HepG2 (cell line): ENCODE data around the gene TERC. TPM values are rescaled to one million over a fixed set of nuclear protein-coding genes. Genes with fewer than 3 reads are reported as not detected.

Source experiments
- ARID2 ChIP-seq: sonication (generic); formaldehyde crosslinking; IDR thresholded peaks from 2 replicates; pipeline ENCODE4 v1.8.1; 2022; ENCODE audit warnings: mild to moderate bottlenecking, missing genetic modification reagents, borderline replicate concordance
- HDAC2 ChIP-seq: sonication (generic); formaldehyde crosslinking; IDR thresholded peaks from 2 replicates; pipeline ENCODE4 v1.4.0; 2020; ENCODE audit warnings: missing genetic modification reagents
- HOXD1 ChIP-seq: sonication (generic); formaldehyde crosslinking; IDR thresholded peaks from 2 replicates; pipeline ENCODE4 v1.5.0; 2020; ENCODE audit warnings: missing genetic modification reagents
- JDP2 ChIP-seq: sonication (generic); formaldehyde crosslinking; IDR thresholded peaks from 2 replicates; pipeline ENCODE4 v1.8.1; 2022; ENCODE audit warnings: missing genetic modification reagents, borderline replicate concordance
- KAT8 ChIP-seq: IDR thresholded peaks from 2 replicates; pipeline ENCODE4 v1.6.1; 2016; ENCODE audit warnings: missing genetic modification reagents, missing compliant biosample characterization
- NCOA2 ChIP-seq: sonication (generic); formaldehyde crosslinking; IDR thresholded peaks from 2 replicates; pipeline ENCODE4 v1.8.0; 2022; ENCODE audit warnings: inconsistent platforms
- PHF5A ChIP-seq: IDR thresholded peaks from one replicate; pipeline ENCODE4 v1.6.1; 2018; ENCODE audit warnings: low read depth, missing genetic modification reagents; ENCODE audit not compliant: unreplicated experiment
- TP53 ChIP-seq: sonication (generic); formaldehyde crosslinking; conservative IDR thresholded peaks from 2 replicates; pipeline ENCODE4 v1.4.0; 2020; ENCODE audit warnings: missing genetic modification reagents
- ZIK1 ChIP-seq: sonication (generic); formaldehyde crosslinking; IDR thresholded peaks from 2 replicates; pipeline ENCODE4 v1.5.0; 2020; ENCODE audit warnings: mild to moderate bottlenecking, low read depth, missing genetic modification reagents, borderline replicate concordance
- ZNF138 ChIP-seq: sonication (generic); formaldehyde crosslinking; IDR thresholded peaks from 2 replicates; pipeline ENCODE4 v1.5.0; 2020; ENCODE audit warnings: mild to moderate bottlenecking, low read depth, missing genetic modification reagents
- ZNF430 ChIP-seq: sonication (generic); formaldehyde crosslinking; IDR thresholded peaks from 2 replicates; pipeline ENCODE4 v1.9.0; 2021; ENCODE audit warnings: mild to moderate bottlenecking, missing genetic modification reagents
- ZNF432 ChIP-seq: sonication (generic); formaldehyde crosslinking; IDR thresholded peaks from 2 replicates; pipeline ENCODE4 v1.5.0; 2020; ENCODE audit warnings: missing genetic modification reagents, mild to moderate bottlenecking, borderline replicate concordance
- polyA plus RNA-seq, 8 experiments: library from polyadenylated mRNA; depleted of rRNA in 3 of 8; stranded (reverse) in 7 of 8; unstranded in 1 of 8; fragments of >200 nt; fragmentation: Illumina TruSeq in 4 of 8; extraction: Trizol in 4 of 8; gene quantifications; 2 replicates each; pipeline versions ENCODE4 v1.2.1 to v1.2.3, GENCODE V29; 2011 to 2016; ENCODE audit warnings: low read depth in 4 of 8, missing spikeins in 1 of 8, mixed read lengths in 1 of 8; ENCODE audit not compliant: insufficient read depth in 1 of 8
- total RNA-seq, 5 experiments: library from RNA; depleted of rRNA; stranded (reverse); fragments of >200 nt; fragmentation: Illumina TruSeq; extraction: Trizol; gene quantifications; 2 replicates each; pipeline ENCODE4 v1.2.3, GENCODE V29; 2016; ENCODE audit warnings: low read depth in 1 of 5
- TF ChIP-seq, protein P1 (sequence below): sonication (generic); formaldehyde crosslinking; IDR thresholded peaks from 2 replicates; pipeline ENCODE4 v1.4.0; 2020; ENCODE audit warnings: missing genetic modification reagents
- TF ChIP-seq, protein P2 (sequence below): sonication (generic); formaldehyde crosslinking; IDR thresholded peaks from 2 replicates; pipeline ENCODE4 v1.4.0; 2020; ENCODE audit warnings: mild to moderate bottlenecking, low read depth, missing genetic modification reagents
- TF ChIP-seq, protein P3 (sequence below): sonication (generic); formaldehyde crosslinking; IDR thresholded peaks from 2 replicates; pipeline ENCODE4 v1.4.0; 2020; ENCODE audit warnings: missing genetic modification reagents
- TF ChIP-seq, protein P4 (sequence below): sonication (generic); formaldehyde crosslinking; conservative IDR thresholded peaks from 2 replicates; pipeline ENCODE4 v1.8.0; 2022; ENCODE audit warnings: missing genetic modification reagents
- TF ChIP-seq, protein P5 (sequence below): sonication (generic); formaldehyde crosslinking; IDR thresholded peaks from 2 replicates; pipeline ENCODE4 v1.4.0; 2020; ENCODE audit warnings: missing genetic modification reagents
- TF ChIP-seq, protein P6 (sequence below): IDR thresholded peaks from 2 replicates; pipeline ENCODE4 v1.6.1; 2016; ENCODE audit warnings: missing compliant biosample characterization, missing genetic modification reagents, borderline replicate concordance

The TERC gene
- total and polyA plus RNA-seq, 2 of the 13 experiments (the other 11 are each of a cell fraction or from before 2014, with no cell fraction given): 1.3 to 74.6 TPM

DNA sequence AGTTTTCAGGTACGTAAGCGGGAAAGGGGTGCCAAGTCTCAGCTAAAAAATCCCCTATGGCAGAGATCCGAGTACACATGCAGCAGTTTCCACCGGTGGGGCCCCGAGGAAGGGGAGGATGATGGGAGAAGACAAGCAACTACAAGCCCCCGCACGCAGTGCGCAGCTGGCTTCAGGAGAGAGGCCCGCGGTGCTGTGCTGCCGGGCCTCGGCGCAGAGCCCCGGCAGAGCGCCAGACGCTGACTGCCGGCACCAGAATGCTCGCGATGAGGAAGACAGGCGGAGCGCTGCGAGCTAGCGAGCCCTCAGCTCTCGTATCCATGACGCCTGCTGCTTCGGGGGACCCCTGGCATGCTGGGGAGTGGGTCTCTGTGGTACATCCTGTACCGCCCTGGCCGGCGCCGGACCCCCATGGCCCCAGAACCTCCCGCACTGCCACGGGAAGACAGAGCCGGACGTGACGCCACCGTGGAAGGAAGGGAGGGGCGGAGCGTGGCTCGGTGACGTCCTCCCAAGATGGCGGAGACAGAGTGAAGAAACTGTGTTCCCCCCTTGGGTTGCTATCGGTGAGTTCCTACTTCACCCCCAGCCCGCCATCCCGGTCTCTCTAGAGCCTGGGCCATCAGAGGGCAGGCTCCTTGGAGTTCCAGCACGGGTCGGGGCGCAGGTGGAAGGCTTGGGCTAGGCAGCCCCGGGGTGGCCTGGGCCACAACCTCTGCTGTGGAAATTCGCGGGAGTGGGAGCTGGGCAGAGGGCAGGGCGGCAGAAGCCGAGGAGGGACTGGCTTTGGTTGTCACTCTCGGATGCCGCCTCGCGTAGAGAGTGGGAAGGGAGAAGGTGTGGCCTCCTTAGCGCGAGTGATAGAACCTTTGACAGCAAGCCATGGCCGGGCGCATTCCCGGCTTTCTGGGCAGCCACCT is 8.3 kb upstream of the TERC start, which contains the start of gene MYNN (continued):
- TF ChIP-seq, protein P1, sequence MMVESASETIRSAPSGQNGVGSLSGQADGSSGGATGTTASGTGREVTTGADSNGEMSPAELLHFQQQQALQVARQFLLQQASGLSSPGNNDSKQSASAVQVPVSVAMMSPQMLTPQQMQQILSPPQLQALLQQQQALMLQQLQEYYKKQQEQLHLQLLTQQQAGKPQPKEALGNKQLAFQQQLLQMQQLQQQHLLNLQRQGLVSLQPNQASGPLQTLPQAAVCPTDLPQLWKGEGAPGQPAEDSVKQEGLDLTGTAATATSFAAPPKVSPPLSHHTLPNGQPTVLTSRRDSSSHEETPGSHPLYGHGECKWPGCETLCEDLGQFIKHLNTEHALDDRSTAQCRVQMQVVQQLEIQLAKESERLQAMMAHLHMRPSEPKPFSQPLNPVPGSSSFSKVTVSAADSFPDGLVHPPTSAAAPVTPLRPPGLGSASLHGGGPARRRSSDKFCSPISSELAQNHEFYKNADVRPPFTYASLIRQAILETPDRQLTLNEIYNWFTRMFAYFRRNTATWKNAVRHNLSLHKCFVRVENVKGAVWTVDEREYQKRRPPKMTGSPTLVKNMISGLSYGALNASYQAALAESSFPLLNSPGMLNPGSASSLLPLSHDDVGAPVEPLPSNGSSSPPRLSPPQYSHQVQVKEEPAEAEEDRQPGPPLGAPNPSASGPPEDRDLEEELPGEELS (CRISPR knock-in tag): peak; percentile 41
- TF ChIP-seq, protein P2, sequence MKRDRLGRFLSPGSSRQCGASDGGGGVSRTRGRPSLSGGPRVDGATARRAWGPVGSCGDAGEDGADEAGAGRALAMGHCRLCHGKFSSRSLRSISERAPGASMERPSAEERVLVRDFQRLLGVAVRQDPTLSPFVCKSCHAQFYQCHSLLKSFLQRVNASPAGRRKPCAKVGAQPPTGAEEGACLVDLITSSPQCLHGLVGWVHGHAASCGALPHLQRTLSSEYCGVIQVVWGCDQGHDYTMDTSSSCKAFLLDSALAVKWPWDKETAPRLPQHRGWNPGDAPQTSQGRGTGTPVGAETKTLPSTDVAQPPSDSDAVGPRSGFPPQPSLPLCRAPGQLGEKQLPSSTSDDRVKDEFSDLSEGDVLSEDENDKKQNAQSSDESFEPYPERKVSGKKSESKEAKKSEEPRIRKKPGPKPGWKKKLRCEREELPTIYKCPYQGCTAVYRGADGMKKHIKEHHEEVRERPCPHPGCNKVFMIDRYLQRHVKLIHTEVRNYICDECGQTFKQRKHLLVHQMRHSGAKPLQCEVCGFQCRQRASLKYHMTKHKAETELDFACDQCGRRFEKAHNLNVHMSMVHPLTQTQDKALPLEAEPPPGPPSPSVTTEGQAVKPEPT (CRISPR knock-in tag): no peak
- TF ChIP-seq, protein P3, sequence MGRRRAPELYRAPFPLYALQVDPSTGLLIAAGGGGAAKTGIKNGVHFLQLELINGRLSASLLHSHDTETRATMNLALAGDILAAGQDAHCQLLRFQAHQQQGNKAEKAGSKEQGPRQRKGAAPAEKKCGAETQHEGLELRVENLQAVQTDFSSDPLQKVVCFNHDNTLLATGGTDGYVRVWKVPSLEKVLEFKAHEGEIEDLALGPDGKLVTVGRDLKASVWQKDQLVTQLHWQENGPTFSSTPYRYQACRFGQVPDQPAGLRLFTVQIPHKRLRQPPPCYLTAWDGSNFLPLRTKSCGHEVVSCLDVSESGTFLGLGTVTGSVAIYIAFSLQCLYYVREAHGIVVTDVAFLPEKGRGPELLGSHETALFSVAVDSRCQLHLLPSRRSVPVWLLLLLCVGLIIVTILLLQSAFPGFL (CRISPR knock-in tag): no peak
- TF ChIP-seq, protein P4, sequence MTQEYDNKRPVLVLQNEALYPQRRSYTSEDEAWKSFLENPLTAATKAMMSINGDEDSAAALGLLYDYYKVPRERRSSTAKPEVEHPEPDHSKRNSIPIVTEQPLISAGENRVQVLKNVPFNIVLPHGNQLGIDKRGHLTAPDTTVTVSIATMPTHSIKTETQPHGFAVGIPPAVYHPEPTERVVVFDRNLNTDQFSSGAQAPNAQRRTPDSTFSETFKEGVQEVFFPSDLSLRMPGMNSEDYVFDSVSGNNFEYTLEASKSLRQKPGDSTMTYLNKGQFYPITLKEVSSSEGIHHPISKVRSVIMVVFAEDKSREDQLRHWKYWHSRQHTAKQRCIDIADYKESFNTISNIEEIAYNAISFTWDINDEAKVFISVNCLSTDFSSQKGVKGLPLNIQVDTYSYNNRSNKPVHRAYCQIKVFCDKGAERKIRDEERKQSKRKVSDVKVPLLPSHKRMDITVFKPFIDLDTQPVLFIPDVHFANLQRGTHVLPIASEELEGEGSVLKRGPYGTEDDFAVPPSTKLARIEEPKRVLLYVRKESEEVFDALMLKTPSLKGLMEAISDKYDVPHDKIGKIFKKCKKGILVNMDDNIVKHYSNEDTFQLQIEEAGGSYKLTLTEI (CRISPR knock-in tag): no peak
- TF ChIP-seq ARID2 (CRISPR knock-in tag) (no peak), ZNF432 (CRISPR knock-in tag) (no peak), NCOA2 (CRISPR knock-in tag) (peak; percentile 45; the same call in 1 of the 2 replicates), HDAC2 (CRISPR knock-in tag) (peak; percentile 78), ZIK1 (CRISPR knock-in tag) (peak; percentile 80), ZNF138 (CRISPR knock-in tag) (no peak; the same call in 1 of the 2 replicates), JDP2 (CRISPR knock-in tag) (no peak), TP53 (CRISPR knock-in tag) (no peak; the same call in 1 of the 2 replicates), KAT8 (CRISPR knock-in tag) (peak; percentile 92), ZNF430 (CRISPR knock-in tag) (peak; percentile 86; the same call in 1 of the 2 replicates), HOXD1 (CRISPR knock-in tag) (peak; percentile 69), PHF5A (CRISPR knock-in tag) (peak; percentile 88)
- TF ChIP-seq, protein P5, sequence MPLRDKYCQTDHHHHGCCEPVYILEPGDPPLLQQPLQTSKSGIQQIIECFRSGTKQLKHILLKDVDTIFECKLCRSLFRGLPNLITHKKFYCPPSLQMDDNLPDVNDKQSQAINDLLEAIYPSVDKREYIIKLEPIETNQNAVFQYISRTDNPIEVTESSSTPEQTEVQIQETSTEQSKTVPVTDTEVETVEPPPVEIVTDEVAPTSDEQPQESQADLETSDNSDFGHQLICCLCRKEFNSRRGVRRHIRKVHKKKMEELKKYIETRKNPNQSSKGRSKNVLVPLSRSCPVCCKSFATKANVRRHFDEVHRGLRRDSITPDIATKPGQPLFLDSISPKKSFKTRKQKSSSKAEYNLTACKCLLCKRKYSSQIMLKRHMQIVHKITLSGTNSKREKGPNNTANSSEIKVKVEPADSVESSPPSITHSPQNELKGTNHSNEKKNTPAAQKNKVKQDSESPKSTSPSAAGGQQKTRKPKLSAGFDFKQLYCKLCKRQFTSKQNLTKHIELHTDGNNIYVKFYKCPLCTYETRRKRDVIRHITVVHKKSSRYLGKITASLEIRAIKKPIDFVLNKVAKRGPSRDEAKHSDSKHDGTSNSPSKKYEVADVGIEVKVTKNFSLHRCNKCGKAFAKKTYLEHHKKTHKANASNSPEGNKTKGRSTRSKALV: peak; percentile 40; the same call in 1 of the 2 replicates
- TF ChIP-seq, protein P6, sequence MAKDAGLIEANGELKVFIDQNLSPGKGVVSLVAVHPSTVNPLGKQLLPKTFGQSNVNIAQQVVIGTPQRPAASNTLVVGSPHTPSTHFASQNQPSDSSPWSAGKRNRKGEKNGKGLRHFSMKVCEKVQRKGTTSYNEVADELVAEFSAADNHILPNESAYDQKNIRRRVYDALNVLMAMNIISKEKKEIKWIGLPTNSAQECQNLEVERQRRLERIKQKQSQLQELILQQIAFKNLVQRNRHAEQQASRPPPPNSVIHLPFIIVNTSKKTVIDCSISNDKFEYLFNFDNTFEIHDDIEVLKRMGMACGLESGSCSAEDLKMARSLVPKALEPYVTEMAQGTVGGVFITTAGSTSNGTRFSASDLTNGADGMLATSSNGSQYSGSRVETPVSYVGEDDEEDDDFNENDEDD: no peak; the same call in 1 of the 2 replicates
